HG03460 (cell line): ENCODE results near the gene UBE3B.

Experiments
- ATAC-seq: cut with Tn5 transposase; IDR thresholded peaks from one replicate; pipeline ENCODE4 v1.9.1; 2021; ENCODE audit not compliant: unreplicated experiment

UBE3B gene

GRCh38 chr12:109549613-109550270 lies 72.3 kb downstream of the UBE3B start:
- no peak for ATAC-seq

GRCh38 chr12:109550281-109550680 lies 72.8 kb downstream of the UBE3B start:
- no peak for ATAC-seq

GRCh38 chr12:109551108-109551507 lies 73.7 kb downstream of the UBE3B start:
- ATAC-seq, result no peak

GRCh38 chr12:109552971-109553370 lies 75.5 kb downstream of the UBE3B start:
- ATAC-seq, result no peak

GRCh38 chr12:109553483-109553882 lies 76.0 kb downstream of the UBE3B start:
- ATAC-seq, result no peak

GRCh38 chr12:109553906-109554500 lies 76.6 kb downstream of the UBE3B start:
- no peak for ATAC-seq

- no peak for ATAC-seq
These were observed 77.3 kb downstream of the UBE3B start for GRCh38 chr12:109554761-109555160.

GRCh38 chr12:109555431-109556315 lies 78.2 kb downstream of the UBE3B start:
- no peak for ATAC-seq

- ATAC-seq, result no peak
These were observed 79.8 kb downstream of the UBE3B start for GRCh38 chr12:109557200-109557599.

GRCh38 chr12:109557805-109558204 lies 80.4 kb downstream of the UBE3B start:
- ATAC-seq, result no peak

- no peak for ATAC-seq
These were observed 81.2 kb downstream of the UBE3B start for GRCh38 chr12:109558374-109559199.

- ATAC-seq, result no peak
These were observed 81.7 kb downstream of the UBE3B start for GRCh38 chr12:109559200-109559505.

GRCh38 chr12:109559601-109560000 lies 82.2 kb downstream of the UBE3B start:
- ATAC-seq, result no peak

- no peak for ATAC-seq
These were observed 83.7 kb downstream of the UBE3B start for GRCh38 chr12:109560867-109561710.

GRCh38 chr12:109561711-109562030 lies 84.2 kb downstream of the UBE3B start:
- ATAC-seq, result no peak

- ATAC-seq, result no peak
These were observed 85.4 kb downstream of the UBE3B start for GRCh38 chr12:109562871-109563270.

- no peak for ATAC-seq
These were observed 86.2 kb downstream of the UBE3B start for GRCh38 chr12:109563291-109564284.

- ATAC-seq, result no peak
These were observed 89.0 kb downstream of the UBE3B start for GRCh38 chr12:109566424-109566823.

GRCh38 chr12:109567296-109567695 lies 89.9 kb downstream of the UBE3B start:
- ATAC-seq, result no peak
